GM18870 (cell line): ENCODE results near the gene CYREN.
A peak's percentile ranks its signal among the peaks of the same experiment; 100 is the strongest.
"Not testable (repeated sequence)": the region's sequence is repeated elsewhere in the genome, so short reads cannot be mapped to it uniquely, and the experiment has no call there.

Experiments
- ATAC-seq: cut with Tn5 transposase; IDR thresholded peaks from one replicate; pipeline ENCODE4 v1.9.1; 2021; ENCODE audit warnings: moderate library complexity; ENCODE audit not compliant: unreplicated experiment

The CYREN gene

DNA sequence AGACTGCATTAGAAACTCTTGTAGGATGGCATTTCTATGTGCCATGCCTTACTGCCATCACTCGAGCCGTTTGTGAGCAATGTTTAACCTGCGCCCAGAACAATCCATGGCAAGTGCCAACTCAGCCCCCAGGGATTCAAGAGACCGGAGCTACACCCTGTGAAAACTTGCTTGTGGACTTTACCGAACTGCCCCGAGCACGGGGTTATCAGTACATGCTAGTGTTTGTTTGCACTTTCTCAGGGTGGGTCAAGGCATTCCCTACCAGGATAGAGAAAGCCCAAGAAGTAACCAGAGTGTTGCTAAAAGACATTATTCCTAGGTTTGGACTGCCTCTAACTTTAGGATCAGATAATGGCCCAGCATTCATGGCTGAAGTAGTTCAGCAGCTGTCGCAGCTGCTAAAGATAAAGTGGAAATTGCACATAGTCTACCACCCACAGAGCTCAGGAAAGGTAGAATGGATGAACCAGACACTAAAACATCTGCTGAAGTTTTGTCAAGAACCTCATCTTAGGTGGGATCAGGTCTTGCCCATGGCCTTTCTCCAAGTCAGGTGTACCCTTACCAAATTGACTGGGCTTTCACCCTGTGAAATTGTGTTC is 8.9 kb upstream of the CYREN start:
- no peak for ATAC-seq

DNA sequence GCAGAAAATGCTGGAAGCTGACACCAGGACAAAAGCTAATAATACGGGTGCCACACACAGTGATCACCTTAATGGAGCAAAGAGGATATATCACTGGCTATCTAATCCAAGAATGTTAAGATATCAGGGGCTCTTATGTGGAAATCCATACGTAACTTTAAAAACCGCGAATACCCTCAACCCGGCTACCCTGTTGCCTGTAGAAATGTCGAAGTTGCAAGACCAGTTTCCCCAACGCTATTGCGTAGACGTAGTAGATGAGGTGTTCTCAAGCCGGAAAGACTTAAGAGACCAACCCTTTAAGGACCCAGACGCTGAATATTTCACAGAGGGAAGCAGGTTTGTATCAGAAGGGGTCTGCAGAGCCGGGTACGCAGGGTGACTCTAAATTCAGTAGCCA is 7.9 kb upstream of the CYREN start:
- ATAC-seq = no peak

DNA sequence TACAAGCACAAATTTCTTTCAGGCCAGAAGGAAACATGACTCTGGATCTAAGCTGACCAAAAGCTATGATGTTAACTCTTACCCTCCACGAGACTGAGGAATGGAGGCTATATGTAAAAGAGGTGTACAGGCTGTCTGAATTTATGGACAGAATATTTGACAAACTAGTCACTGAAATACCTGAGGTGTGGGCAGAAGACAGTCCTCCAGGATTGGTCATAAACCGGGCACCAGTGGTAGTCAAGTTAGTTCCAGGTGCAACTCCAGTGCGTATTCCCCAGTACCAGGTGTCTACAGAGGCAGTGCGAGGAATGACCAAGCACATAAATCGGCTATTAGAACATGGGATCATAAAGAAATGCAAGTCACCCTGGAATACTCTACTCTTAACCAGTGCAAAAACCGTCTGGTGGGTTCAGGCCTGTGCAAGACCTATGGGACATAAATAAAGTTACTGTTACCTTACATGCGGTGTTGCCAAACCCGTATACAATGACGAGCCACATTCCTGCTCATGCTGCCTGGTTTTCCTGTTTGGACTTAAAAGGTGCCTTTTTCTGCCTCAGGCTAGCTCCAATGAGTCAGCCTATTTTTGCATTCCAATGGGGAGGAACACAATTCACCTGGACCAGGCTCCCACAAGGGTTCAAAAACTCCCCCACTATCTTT is 6.7 kb upstream of the CYREN start:
- no peak for ATAC-seq

DNA sequence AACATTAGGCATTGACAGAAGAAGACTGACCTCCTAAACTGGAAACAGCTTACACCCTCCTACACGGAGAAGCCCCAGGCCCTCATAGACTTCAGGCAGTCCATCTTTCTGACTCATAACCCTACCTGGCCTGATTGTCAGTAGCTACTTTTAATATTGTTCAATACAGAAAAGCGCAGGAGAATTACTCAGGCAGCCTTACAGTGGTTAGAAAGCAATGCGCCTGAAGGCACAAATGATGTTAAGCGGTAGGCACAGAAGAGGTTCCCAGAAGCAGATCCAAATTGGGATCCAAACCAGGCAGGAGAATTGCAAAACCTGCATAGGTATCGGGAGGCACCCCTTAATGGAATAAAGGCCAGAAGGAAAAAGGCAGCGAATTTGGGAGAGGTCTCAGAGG is 5.4 kb upstream of the CYREN start:
- ATAC-seq = no peak

DNA sequence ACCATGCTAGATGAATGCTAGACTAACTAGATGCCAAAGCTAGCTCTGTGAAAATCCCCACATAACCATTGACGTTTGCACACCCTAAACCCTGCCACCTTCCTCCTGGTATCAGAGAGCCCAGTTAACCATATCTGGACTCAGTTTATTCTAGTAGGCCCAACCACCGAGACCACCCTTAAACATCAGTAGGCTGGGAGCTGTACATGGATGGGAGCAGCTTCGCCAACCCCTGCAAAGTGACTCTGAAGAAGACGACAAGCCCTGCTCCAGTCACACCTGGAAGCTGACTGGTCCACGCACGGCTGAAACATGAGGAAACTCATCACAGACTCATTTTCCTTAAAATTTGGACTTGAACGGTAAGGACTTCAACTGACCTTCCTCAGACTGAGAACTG is 4.4 kb upstream of the CYREN start:
- no peak for ATAC-seq

DNA sequence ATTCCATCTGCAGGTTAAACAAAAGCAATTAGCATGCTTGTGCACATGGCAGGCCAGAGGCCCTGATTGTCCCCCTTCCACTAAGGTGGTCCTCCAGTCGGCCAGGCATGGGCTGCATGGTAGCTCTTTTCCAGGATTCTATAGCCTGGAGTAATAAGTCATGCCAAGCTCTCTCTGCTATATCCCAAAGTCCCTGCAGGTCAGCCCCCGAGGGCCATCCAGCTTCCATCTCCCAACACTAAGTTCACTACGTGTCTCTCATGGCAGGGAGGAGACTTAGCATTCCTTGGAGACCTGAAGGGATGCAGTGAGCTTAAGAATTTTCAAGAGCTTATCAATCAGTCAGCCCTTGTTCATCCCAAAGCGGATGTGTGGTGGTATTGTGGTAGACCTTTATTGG is 3.4 kb upstream of the CYREN start:
- not testable (repeated sequence) for ATAC-seq

DNA sequence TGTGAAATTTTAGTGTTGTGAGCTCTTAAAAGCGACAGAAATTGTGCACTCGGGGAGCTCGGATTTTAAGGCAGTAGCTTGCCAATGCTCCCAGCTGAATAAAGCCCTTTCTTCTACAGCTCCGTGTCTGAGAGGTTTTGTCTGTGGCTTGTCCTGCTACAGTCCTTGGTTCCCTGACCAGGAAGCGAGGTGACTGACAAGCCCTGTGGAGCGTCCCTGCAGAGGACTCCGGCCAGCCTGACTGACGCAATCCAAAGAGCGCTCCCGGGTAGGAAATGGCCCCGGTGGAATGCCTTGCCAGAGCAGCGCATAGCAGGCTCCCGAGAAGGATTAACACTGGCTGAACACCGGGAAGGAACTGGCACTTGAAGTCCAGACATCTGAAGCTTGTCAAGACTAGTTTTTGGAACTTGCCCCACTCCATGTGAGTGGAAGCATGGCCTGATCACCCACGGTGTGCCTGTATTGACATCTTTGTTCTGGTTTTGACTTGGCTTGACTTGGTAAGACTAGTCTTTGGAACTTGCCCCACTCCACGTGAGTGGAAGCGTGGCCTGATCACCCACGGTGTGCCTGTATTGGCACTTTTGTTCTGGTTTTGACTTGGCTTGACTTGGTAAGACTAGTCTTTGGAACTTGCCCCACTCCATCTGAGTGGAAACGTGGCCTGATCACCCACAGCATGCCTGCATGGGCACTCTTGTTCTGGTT is 1.2 kb upstream of the CYREN start:
- ATAC-seq = not testable (repeated sequence)

DNA sequence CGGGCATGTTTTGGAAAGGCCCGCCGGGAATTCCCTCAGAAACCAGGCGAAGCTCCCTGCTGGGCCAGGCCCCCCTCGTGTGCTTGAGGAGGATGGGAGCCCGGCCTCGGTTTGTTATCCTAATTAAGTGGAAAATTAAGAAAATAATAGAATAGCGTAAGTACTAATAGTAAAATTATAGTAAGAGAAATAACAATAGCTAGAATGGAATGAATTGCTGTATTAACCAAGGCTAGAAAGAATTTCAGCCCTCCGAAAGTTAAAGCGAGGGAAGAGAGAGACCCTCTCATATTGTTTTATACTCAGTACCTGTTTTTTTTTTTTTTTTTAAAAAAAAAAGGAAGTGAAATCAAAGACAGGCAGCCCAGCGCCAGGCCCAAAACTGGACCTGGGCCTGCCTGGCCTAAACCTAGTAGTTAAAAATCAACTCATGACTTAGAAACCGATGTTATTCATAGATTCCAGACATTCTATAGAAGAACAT is 533 bp upstream of the CYREN start:
- peak; percentile 43 for ATAC-seq

DNA sequence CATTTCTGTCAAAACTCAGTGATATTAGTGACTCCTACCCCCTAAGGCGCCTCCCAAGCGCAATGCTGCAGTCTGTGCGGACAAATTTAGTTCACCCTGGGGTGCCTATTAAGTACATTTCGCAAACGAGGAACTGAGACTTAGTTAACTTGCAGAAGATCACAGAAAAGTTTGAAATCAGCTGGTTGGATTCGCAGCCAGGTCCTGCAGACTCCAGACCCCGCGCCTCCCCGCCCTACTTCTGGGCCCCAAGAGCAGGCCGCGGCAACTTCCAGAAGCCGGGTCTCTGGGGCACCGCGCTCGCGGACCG is 588 bp downstream of the CYREN start:
- no peak for ATAC-seq

DNA sequence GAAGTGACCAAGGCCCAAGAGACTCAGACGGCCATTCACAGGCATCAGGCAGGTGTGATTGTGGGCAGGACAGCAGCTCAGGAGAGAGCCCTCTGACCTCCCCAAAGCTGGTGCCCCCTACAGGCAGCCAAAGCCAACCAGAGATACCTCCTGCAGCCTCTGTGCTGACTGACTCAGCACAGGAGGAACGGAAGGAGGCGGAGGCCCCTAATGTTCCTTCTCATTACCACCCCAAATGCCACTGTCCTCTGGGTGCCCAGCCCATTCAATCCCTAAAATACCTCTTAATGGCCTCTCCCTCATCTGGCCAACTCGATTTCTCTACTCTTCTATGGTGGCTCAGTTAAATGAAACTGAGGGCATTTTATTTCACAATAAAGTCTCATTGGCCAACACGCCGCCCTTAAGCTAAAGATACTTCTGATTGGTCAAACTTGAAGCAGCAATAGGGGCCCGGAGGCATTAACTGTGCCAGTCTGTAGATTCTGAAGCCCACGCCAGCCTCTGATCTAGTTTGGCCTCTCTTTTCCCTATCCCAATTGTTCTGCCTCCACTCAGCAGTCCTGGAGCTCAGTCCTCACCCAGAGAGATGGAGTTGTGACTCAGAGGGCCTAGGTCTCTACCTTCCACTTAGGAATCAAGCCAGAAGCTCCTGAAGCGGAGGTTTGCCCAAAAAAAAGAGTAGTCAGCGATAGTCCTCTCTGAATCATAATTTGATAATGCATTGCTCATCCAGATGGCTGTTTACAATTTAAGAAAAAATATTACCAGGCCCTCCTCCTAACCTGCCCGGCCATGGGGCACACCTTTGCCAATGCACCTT is 1.2 kb downstream of the CYREN start:
- ATAC-seq = peak; percentile 40

DNA sequence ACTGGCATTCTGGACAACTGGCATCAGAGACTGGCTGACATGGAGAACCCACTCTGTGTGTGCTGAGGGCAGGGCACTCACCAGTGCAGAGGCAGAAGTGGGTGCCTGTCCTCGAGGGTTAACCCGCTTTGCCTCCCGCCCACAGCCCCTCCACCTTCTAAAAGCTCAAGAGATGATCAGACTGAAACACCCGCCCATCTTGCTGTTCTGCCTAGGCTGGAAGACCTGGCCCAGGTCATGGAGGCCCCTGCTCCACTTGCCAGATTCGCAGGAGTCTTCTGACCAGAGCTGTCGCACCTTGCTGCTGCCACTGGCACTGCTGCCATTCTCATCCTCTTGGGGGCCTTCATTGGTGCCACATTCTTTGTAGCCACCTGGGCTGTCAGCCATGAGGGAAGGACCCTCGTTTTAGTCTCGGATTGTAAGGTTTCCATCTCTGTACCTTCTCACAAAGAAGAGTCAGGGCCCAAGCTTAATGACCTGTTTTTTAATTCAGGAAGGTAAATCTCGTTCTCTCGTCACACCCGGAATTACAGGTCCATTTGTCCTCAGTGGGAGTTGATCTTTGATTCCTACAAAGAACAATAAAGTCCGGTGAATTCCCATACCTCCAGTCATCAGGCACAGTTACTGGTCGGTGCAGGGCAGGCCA is 1.9 kb downstream of the CYREN start:
- ATAC-seq = no peak

DNA sequence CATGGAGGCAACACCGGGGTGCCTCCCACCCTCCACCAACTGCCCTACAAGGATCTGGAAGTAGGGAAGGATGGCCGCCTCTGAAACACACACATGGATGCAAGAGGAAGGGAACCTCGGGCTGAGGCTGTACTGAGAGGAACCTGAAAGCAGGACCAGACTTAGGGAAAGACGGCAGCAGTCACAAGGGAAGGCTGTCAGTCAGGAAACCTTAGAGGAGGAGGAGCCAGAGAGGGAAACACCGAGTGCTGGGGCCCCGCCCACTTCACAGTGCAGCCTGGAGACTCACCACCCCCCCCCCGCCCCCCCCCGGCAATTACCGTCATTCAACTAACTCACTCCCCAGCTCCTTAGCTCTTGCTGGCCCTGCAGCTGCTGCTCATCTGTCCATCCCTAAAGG is 2.5 kb downstream of the CYREN start:
- ATAC-seq = no peak

DNA sequence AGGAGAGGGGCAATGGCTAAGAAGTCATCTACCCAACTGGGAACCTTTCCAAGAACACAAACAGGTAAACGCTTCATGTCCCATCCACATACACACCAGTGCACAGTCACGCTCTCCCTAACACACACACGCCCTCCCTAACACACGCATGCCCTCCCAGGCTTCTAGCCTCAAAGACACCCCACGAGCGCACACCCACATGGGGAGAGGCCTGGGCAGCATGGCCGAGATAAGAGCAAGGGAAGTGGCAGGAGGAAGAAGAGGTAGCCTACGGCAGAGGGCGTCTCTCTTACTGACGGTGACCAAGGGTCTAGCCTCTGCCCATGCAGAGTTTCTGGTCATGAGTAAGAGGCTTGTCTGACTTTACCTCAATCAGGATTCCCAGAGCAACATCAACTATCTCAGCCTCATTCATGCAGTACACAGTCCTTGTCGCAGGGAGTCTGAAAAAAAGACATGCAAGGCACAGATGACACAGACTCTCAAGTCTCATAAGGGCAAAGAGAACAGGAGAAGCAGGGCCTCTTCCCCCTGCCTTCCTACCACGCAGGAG is 3.1 kb downstream of the CYREN start:
- no peak for ATAC-seq

DNA sequence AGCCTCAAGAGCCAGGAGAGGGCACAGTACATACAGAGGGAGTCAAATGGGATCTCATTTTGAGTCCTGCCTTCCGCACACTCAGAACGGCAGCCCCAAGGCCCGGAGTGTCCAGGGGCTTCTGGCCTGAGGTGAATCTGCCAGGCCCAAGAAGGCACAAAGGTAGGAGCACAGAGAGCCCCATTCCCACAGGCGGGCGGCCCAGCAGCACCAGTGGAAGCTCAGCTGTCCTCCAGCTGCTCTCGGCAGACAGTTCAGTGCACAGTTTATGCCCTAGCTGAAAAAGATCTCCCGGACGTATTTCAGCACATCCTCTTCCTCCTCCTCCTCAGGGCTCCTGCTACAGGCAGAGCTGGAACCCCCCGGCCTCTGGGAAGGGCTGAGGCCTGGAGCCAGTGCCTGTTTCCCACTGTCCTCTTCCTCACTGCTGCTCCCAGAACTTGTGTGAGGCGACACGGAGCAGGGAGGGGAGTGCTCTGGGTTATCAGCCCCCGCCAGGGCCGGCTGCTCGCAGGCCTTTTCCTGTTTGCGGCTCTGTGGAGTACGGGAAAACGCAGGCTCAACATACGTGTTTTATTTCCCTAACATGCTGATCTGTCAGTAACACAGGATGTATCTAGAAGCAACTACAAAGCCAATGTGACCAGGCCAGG is 4.0 kb downstream of the CYREN start:
- ATAC-seq = no peak

DNA sequence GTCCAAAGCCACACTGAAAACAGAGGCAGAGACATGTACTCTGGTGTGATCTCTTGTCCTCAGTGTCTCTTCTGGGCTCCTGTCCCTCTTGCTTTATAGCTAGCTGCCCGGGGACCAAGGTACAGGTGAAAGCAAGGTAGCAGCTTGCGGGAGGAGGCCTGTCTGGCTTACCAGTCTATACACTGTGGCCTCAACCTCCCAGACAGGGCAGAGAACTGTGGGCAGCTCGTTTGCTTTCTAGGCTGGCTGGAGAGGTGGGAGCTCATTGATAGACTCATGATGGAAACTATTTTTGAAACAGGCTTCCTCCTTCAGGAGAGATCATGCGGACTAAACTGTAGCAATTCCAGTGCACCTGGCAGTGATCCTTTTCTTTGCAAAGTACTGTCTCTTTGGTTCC is 4.6 kb downstream of the CYREN start:
- ATAC-seq = no peak

DNA sequence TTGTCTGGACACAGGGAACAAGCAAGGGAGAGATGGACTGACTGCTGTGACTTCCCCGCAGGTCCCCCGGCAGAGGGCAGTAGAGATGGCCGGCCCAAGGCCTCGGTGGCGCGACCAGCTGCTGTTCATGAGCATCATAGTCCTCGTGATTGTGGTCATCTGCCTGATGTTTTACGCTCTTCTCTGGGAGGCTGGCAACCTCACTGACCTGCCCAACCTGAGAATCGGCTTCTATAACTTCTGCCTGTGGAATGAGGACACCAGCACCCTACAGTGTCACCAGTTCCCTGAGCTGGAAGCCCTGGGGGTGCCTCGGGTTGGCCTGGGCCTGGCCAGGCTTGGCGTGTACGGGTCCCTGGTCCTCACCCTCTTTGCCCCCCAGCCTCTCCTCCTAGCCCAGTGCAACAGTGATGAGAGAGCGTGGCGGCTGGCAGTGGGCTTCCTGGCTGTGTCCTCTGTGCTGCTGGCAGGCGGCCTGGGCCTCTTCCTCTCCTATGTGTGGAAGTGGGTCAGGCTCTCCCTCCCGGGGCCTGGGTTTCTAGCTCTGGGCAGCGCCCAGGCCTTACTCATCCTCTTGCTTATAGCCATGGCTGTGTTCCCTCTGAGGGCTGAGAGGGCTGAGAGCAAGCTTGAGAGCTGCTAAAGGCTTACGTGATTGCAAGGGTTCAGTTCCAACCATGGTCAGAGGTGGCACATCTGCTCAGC is 6.0 kb downstream of the CYREN start:
- ATAC-seq = no peak

DNA sequence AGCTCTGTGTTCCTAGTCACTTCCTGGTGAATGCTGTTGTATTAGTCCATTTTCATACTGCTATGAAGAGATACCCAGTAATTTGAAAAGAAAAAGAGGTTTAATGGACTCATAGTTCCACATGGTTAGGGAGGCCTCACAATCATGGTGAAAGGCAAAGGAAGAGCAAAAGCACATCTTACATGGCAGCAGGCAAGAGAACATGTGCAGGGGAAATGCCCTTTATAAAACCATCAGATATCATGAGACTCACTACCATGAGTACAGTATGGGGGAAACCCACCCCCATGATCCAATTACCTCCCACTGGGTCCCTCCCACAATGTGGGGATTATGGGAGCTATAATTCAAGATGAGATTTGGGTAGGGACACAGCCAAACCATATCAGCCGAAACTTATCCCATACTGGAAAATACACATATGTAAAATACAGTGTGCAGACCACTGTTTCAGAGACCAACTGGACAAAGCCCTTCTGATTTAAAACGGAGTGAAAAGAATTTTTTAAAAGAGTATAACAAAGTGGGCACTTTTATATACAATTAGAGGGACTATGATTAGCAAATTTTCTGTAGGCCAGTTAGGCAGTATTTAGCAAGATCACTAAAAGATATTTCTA is 8.0 kb downstream of the CYREN start:
- ATAC-seq = no peak

DNA sequence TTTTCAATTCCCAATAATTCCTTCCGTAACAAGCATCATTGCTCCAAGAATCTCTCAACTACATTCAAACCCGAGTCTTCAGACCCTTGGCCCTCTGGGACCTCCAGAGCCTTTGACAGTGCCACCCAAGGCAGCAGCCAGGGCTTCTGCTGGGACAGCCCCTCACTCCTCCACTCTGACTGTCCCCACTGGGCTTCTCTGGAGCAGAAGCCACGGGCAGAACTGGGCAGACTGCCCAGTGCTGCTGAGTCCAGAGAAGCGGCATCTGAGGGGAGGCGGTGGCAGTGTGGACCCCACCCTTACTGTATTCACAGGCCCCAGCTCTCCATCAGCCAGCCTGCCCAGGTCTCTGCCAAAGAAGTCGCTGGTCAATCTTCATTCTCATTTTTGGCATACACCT is 8.8 kb downstream of the CYREN start:
- ATAC-seq = no peak
